NCI-H1694 (cell line): ENCODE results near the gene CYP2A13.
"Not testable (repeated sequence)": the region's sequence is repeated elsewhere in the genome, so short reads cannot be mapped to it uniquely, and the experiment has no call there.

ENCODE experiments used
- DNase-seq: peaks from one replicate; lab custom pipeline; 2025; lab: John Stamatoyannopoulos, UW

CYP2A13 gene, protein sequence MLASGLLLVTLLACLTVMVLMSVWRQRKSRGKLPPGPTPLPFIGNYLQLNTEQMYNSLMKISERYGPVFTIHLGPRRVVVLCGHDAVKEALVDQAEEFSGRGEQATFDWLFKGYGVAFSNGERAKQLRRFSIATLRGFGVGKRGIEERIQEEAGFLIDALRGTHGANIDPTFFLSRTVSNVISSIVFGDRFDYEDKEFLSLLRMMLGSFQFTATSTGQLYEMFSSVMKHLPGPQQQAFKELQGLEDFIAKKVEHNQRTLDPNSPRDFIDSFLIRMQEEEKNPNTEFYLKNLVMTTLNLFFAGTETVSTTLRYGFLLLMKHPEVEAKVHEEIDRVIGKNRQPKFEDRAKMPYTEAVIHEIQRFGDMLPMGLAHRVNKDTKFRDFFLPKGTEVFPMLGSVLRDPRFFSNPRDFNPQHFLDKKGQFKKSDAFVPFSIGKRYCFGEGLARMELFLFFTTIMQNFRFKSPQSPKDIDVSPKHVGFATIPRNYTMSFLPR

DNA sequence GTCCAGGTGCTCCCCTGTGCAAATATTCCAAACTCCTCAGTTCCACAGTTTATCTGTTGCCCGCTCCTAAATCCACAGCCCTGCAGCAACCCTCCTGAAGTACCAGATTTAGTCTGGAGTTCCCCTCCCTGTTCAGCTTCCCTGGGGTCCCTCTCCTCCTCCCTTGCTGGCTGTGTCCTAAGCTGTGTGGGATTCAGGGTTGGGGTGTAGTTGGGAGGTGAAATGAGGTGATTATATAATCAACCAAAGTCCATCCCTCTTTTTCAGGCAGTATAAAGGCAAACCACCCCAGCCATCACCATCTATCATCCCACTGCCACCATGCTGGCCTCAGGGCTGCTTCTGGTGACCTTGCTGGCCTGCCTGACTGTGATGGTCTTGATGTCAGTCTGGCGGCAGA, at the start of gene CYP2A13:
Gene CYP2A13 (plus strand): TSS at position 301 of the 400 bp plus-strand sequence. CDS start 21 bp downstream, at position 322.
- no peak for DNase-seq

DNA sequence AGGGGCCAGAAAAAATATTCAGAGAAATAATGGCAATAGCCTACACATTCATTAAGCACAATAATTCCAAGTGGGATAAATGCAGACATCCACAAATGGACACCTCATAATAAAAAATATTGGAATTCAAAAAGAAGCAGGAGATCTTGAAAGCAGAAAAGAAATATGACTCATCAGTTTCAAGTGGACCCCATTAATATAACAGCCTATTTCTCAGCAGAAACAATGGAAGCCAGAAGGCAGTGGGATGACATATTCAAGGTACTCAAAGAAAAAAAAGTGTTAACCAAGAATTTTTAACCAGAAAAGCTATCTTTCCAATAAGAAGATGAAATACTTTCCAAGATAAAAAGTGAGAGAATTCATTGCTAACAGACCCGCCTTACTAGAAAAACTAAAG, 48.4 kb upstream of the CYP2A13 start:
- no peak for DNase-seq

DNA sequence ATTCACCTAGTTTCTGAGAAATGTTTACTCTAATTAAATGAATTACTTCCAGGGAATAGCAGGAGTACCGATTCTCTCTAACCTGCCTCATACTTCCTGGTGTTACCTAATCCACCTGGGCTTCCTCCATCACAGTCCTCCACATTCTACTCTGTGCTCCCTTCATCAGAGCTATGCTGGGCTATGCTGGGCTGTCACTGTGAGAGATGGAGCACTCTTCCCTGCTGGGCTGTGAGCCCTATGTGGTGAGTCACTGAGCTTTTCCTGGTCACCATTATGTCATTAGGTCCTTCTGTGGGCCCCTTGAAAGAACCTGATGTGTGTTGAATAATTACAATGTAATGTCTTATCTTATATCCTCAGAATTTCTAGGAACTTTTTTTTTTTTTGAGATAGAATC, 43.2 kb upstream of the CYP2A13 start:
- not testable (repeated sequence) for DNase-seq

DNA sequence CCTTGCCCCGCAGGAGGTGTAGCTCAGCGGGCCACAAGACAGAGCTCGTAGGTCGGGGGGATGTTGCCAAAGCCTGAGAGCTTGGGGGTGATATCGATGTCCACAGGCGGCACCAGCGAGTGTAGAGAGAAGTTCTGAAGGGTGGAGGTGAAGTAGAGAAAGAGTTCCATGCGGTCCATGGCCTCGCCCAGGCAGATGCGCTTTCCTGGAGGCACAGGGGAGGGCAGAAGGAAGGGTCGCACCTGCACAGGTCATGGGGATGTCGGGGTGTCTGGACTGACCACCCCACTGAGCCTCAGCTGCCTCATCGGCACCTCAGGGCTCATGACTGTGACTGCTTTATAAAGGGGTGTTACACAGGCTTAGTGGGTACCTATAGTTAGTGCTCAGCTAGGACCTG, 37.8 kb upstream of the CYP2A13 start:
- no peak for DNase-seq

DNA sequence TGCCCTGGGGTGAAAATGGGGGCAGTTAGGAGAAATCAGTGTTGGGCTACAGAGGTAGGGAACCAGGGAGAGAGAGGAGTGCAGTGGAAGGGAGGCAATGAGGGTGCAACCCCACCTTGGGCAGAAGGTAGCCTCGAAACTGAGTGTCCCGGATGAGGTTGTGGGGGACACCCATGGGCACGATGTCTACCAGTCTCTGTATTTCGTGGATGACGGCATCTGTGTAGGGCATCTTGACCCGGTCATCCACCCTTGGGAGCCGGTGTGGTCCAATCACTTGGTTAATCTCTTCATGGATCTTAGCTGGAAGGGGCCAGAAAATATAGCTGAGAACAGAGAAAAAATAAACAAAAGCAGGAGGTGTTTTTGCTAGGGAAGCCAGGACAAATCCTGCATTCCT, 36.1 kb upstream of the CYP2A13 start:
- DNase-seq: not testable (repeated sequence)

DNA sequence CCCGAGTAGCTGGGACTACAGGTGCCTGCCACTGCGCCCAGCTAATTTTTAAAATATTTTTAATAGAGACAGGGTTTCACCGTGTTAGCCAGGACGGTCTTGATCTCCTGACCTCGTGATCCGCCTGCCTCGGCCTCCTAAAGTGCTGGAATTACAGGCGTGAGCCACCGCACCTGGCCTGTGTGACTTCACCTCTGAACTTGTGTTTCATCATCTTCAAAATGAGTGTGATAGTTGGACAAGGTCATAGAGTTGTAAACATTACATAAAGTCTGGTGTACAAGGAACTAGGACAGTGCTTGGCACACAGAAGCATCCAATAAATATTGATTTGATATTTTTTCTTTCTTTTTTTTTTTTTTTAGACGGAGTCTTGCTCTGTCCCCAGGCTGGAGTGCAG, 34.9 kb upstream of the CYP2A13 start:
- DNase-seq: not testable (repeated sequence)

DNA sequence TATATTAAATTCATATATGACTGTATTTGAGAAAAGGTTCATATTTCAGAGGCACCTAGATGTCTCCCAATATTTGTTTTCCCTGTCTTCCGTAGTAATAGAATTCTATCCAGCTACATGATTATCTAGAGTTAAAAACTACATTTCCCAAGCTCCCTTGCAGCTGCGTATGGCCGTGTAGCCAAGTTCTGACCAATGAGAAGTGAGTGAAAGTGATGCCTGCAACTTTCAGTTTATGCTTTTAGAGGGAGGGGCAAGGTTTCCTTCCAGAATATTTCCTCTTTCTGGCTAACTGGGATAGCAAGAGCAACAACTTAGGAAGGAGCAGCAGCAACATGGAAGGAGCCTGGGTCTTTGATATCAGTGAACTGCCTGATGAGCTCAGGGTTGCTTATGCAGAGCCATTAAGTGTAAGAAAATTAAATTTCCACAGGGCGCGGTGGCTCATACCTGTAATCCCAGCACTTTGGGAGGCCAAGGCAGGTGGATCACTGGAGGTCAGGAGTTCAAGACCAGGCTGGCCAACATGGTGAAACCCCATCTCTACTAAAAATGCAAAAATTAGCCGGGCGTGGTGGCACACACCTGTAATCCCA, 23.2 kb upstream of the CYP2A13 start:
- DNase-seq: no peak

DNA sequence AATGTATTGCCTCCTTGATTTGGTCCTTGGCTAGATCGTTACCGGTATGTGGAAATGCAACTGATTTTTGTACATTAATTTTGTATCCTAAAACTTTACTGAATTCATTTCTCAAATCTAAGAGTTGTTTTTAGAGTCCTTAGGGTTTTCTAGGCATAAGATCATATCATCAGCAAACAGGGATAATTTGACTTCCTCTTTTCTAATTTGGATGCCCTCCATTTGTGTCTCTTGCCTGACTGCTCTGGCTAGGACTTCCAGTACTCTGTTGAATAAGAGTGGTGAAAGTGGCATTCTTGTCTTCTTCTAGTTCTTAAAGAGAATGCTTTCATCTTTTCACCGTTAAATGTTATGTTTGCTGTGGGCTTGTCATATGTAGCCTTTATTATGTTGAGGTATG, 12.0 kb upstream of the CYP2A13 start:
- DNase-seq: no peak

DNA sequence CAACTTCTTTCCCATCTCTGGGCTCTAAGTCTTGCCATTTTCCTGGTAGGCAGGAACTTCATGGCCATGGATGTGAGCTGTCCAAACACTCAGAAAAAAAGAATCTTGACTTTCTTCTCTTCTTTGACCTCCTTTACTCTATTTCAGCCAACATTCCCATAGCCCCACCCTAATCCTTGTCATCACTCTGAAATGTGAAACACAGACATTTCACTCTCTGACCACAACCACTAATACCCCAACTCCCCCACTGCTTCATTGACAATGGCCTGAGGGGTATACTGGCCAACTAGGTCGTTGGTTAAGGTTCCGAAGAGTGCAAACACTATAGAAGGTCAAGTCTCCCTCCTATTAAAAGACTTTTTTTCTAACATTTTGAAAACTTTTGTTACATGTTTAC, 4.7 kb upstream of the CYP2A13 start:
- DNase-seq: no peak

DNA sequence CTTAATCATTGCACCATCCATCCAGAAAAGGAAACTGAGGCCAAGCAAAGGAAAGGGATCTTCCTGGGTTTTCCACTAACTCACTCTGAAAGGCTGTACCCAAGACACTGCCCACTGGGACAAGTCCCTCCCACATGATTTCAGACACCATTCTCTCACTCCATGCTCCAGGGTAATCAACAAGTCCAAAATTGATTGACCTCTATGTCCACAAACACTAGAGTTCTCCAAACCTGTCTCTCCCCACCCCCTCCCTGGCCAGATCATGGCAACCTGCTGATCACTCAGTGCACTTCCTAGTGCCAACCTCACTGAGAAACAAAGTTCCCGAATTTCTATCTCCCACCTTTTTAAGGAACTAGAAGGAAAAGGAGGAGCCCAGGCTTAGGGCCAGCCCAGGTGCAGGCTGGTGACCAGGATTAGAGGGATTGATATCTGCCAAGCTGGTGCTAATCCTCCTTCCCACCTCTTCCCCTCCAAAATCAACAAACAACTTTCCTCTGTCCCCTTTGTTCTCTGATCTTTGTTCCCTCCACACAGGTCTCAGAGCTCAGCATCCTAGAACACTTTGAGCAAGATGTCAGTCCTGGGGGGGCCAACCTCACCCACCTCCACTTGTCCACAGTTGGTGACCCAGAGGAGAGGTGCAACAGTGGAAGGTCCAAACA, 2.4 kb upstream of the CYP2A13 start:
- DNase-seq: no peak

DNA sequence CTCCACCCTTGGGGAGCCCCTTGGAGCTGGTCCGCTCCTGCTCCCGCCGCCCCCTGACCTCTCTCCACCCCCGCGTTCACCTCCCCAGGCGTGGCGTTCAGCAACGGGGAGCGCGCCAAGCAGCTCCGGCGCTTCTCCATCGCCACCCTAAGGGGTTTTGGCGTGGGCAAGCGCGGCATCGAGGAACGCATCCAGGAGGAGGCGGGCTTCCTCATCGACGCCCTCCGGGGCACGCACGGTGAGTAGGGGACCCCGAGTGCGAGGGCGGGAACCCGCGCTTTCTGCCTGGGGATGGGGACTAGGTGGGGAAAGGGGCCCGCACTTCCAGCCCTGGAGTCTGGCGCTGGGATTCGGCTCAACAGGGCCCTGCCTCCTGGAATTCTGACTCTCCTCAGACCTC, 1.7 kb downstream of the CYP2A13 start:
- DNase-seq: no peak

DNA sequence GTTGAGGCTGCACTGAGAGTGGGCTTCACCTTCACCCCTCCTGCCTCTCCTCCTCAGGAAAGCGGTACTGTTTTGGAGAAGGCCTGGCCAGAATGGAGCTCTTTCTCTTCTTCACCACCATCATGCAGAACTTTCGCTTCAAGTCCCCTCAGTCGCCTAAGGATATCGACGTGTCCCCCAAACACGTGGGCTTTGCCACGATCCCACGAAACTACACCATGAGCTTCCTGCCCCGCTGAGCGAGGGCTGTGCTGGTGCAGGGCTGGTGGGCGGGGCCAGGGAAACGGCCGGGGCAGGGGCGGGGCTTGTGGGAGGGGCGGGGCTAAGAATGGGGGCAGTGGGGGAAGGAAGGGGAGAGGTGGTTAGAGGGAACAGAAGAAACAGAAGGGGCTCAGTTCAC, 7.5 kb downstream of the CYP2A13 start:
- no peak for DNase-seq

DNA sequence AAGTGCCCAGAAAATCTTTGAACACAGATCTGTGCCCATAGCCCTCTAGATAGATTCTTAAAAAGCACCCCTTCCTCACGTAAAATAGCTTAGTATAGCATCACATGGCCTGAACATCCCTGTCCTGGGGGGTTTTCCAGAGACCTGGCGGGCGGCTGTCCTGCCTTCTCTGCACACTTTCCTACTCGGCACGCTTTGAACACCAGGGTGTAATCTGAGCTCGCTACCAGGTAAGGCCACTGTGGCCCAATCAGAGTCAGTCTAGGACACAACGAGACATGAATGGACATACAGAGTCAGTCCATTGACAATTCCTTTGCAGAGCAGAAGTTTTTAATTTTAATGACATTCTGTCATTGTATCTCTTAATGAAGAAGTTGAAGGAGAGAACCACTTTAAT, 8.1 kb downstream of the CYP2A13 start:
- no peak for DNase-seq

DNA sequence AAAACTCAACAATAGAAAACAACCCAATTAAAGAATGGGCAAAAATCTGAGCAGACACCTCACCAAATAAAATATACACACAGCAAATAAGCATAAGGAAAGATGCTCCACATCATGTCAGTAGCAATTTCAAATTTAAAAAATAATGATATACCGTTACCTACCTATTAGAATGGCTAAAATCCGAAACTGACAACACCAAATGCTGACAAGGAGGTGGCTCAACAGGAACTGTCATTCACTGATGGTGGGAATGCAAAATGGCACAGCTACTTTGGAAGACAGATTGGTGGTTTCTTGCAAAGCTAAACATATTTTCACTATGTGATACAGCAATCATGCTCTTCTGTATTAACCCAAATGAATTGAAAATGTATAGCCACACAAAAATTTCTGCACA, 9.1 kb downstream of the CYP2A13 start:
- DNase-seq: no peak

DNA sequence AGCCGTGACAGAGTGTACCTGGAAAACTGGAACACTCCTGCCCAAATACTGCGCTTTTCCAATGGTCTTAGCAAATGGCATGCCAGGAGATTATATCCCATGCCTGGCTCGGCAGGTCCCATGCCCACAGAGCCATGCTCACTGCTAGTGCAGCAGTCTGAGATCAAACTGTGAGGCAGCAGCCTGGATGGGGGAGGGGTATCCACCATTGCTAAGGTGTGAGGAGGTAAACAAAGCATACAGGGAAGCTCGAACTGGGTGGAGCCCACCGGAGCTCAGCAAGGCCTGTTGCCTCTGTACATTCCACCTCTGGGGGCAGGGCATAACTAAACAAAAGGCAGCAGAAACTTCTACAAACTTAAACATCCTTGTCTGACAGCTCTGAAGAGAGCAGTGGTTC, 10.5 kb downstream of the CYP2A13 start:
- no peak for DNase-seq

DNA sequence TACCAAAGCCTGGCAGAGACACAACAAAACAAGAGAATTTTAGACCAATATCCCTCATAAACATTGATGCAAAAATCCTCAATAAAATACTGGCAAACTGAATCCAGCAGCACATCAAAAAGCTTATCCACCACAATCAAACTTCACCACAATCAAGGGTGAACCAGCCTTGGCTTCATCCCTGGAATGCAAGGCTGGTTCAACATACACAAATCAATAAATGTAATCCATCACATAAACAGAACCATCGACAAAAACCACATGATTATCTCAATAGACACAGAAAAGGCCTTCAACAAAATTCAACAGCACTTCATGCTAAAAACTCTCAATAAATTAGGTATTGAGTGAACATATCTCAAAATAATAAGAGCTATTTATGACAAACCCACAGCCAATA, 14.0 kb downstream of the CYP2A13 start:
- DNase-seq: not testable (repeated sequence)

DNA sequence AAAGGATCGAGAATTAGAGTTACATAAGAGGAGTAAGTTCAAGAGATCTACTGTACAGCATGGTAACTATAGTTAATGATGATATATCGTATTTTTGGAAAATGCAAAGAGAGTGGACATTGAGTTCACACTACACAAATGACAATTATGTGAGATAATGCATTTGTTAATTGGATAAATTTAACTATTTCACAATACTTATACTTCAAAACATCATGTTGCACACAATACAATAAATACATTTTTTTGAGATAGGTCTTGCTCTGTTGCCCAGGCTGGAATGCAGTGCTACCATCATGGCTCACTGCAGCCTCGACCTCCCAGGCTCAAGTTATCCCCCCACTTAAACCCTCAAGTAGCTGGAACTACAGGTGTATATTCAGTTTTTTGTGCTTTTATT, 17.9 kb downstream of the CYP2A13 start:
- DNase-seq: no peak

DNA sequence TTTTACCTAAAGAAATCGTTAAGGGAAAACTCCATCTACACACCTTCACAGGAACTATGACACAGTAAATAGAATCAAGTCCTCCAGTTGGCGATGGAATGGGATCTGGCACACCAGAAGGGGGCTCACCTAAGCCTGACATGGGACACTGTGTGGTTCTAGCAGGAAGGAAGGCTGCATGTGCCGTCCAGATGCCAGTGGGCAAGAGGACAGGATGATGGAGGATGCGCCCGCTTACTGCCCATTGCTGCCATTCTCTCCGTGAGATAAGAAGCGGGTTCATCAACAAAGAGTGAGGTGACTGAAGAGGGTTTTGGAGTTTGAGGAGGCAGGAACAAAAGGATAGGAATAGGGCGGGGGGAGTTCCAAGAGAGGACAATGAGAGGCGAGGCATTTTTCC, 23.0 kb downstream of the CYP2A13 start:
- no peak for DNase-seq

DNA sequence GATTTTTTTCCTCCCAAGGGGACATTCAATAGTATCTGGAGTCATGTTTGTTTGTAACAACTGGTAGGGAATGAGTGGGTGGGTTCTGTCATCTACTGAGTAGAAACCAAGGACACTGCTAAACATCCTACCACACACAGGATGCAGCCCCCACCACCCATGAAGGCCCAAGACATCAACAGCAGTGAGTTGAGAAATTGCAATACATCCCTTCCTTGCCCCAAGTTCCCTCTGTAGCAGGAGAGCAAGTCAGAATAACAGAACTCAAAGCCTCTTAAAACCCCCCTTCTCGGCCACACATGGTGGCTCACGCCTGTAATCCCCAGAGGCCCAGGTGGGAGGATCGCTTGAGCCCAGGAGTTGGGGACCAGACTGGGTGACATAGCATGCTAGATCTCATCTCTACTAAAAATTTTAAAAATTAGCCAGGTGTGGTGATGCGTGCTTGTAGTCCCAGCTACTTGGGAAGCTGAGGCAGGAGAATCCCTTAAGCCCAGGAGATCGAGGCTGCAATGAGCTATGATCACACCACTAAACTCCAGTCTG, 23.6 kb downstream of the CYP2A13 start:
- DNase-seq: no peak

DNA sequence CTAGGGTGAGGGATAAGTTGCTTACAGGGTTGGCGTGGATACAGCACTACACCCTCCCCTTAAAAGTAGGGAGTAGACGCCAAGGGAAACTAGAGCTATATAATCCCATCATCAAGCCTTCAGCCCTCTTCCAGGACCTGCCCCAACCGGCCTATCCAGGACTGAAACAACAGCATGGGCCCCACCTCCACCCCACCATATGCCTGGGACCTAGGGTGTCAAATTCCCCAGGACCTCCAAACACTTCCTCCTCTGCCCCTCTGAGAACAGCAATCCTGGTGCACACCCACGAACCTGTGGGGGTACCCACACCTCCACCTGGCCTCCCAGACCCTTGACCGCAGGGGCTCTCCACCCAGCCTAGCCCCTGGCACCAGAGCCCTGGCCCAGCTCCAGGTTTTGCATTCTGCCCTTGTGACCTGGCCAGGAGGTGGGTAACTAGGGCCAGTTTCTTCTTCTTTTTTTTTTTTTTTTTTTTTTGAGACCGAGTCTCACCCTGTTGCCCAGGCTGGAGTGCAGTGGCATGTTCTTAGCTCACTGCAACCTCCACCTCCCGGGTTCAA, 24.6 kb downstream of the CYP2A13 start:
- no peak for DNase-seq

DNA sequence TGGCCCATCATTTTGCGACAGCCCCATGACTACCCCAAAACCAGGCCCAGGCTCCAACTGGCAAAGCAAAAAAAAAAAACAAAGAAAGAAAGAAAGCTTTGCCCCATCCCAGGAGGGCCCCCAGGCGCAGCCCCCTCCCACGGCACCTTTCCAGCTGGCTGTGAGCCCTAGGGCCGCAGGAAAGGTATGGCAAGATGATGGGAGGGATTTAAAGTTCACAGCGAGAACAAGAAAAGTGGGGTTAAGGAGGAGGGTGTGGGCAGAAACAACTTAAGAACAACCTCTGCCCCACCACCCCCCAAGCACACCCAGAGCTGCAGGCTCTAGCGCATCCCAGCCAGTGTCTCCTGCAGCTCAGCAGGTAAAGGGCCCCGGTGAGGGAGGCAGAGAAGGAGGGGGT, 25.9 kb downstream of the CYP2A13 start, which contains the start of gene CYP2F1:
Gene CYP2F1 (plus strand): TSS at position 301 of the 400 bp plus-strand sequence. CDS start 1,757 bp downstream, outside the sequence.
- no peak for DNase-seq

DNA sequence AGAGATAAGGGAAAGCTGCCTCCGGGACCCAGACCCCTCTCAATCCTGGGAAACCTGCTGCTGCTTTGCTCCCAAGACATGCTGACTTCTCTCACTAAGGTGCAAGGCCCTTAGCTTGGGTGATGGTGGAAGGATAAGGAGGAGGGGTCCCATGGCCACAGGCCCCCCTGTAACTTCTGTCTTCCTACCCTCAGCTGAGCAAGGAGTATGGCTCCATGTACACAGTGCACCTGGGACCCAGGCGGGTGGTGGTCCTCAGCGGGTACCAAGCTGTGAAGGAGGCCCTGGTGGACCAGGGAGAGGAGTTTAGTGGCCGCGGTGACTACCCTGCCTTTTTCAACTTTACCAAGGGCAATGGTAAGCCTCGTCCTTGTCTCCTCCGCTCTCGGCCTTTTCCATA, 28.0 kb downstream of the CYP2A13 start:
- no peak for DNase-seq
